Mesendoderm (in vitro differentiated cells): ENCODE results near the gene ABHD6. TPM values are rescaled to one million over a fixed set of nuclear protein-coding genes. Genes with fewer than 3 reads are reported as not detected.

Source experiments
- DNase-seq: peaks from one replicate; pipeline ENCODE4 v3.0.0; 2013
- H2AK5ac ChIP-seq: 2 replicates; pipeline ENCODE4 v1.6.1; 2013; ENCODE audit warnings: low read length, inconsistent platforms
- H2BK120ac ChIP-seq: 2 replicates; pipeline ENCODE4 v1.6.1; 2013; ENCODE audit warnings: low read depth, mild to moderate bottlenecking, low read length, moderate library complexity, mixed read lengths
- H2BK15ac ChIP-seq: replicated peaks from 2 replicates; pipeline ENCODE4 v1.6.1; 2013; ENCODE audit warnings: low read depth, mild to moderate bottlenecking, moderate library complexity
- H2BK5ac ChIP-seq: 2 replicates; pipeline ENCODE4 v1.6.1; 2013; ENCODE audit warnings: low read length, inconsistent platforms
- H3K18ac ChIP-seq: 2 replicates; pipeline ENCODE4 v1.6.1; 2013; ENCODE audit warnings: mild to moderate bottlenecking, low read length, mixed read lengths
- H3K23ac ChIP-seq: one replicate; pipeline ENCODE4 v1.6.1; 2013; ENCODE audit warnings: low read length
- H3K27ac ChIP-seq: 2 replicates; pipeline ENCODE4 v1.5.1; 2013; ENCODE audit warnings: low read depth, mild to moderate bottlenecking, inconsistent platforms, low read length, moderate library complexity
- H3K27me3 ChIP-seq: 2 replicates; pipeline ENCODE4 v1.6.1; 2013; ENCODE audit warnings: low read length, control low read depth, mild to moderate bottlenecking, inconsistent platforms; ENCODE audit not compliant: insufficient read depth, poor library complexity
- H3K36me3 ChIP-seq: 2 replicates; pipeline ENCODE4 v1.6.1; 2013; ENCODE audit warnings: low read length, inconsistent platforms; ENCODE audit not compliant: control insufficient read depth, insufficient read depth
- H3K4ac ChIP-seq: one replicate; pipeline ENCODE4 v1.6.1; 2013; ENCODE audit warnings: low read depth, mild to moderate bottlenecking, low read length, moderate library complexity
- H3K4me1 ChIP-seq: 2 replicates; pipeline ENCODE4 v1.6.1; 2013; ENCODE audit warnings: low read depth, low read length, inconsistent platforms; ENCODE audit not compliant: control insufficient read depth
- H3K4me2 ChIP-seq: 2 replicates; pipeline ENCODE4 v1.6.1; 2013; ENCODE audit warnings: low read length
- H3K4me3 ChIP-seq: 2 replicates; pipeline ENCODE4 v1.5.1; 2013; ENCODE audit warnings: mild to moderate bottlenecking, low read length
- H3K56ac ChIP-seq: one replicate; pipeline ENCODE4 v1.6.1; 2013; ENCODE audit warnings: low read length
- H3K79me1 ChIP-seq: 2 replicates; pipeline ENCODE4 v1.6.1; 2013; ENCODE audit warnings: low read length, inconsistent platforms
- H3K79me2 ChIP-seq: 2 replicates; pipeline ENCODE4 v1.6.1; 2013; ENCODE audit warnings: mild to moderate bottlenecking, low read length; ENCODE audit not compliant: control insufficient read depth, insufficient read depth
- H3K9ac ChIP-seq: 2 replicates; pipeline ENCODE4 v1.6.1; 2013; ENCODE audit warnings: low read length, inconsistent platforms
- H4K5ac ChIP-seq: one replicate; pipeline ENCODE4 v1.6.1; 2013; ENCODE audit warnings: low read length
- H4K8ac ChIP-seq: one replicate; pipeline ENCODE4 v1.6.1; 2013; ENCODE audit warnings: low read depth, mild to moderate bottlenecking, control low read depth, low read length, moderate library complexity
- WGBS: extraction: QIAGEN DNeasy Blood & Tissue Kit; methylation state at CpG from one replicate; pipeline ENCODE4 v1.1.7; 2013; ENCODE audit warnings: low lambda C conversion rate, missing lambda C conversion rate; ENCODE audit not compliant: insufficient coverage; ENCODE audit errors: extremely low coverage; 5-methylcytosine and 5-hydroxymethylcytosine counted together
- small RNA-seq: library from polyadenylated mRNA; stranded (forward); fragments of <200 nt; extraction: miRNeasy Mini kit (QIAGEN cat#:217004); gene quantifications from one replicate; pipeline ENCODE3, GENCODE V24; 2013; ENCODE audit not compliant: insufficient read depth

The ABHD6 gene

GRCh38 chr3:58342676-58343075 is 105.1 kb downstream of the ABHD6 start:
- no peak overlapping the region for H3K4me3 ChIP-seq
- WGBS, result no CpG with 5 or more reads among the region's 5 CpGs
- H3K27me3 ChIP-seq, result no peaks in the 10 kb centered on the region
- H3K4me1 ChIP-seq, result no peaks in the 10 kb centered on the region
- no peak overlapping the region for H3K56ac ChIP-seq
- H3K36me3 ChIP-seq, result no peaks in the 10 kb centered on the region
- H3K9ac ChIP-seq, result no peak overlapping the region
- H3K4ac ChIP-seq, result no peak overlapping the region
- no peak overlapping the region for H4K8ac ChIP-seq
- H2BK5ac ChIP-seq, result no peak overlapping the region
- no peaks in the 10 kb centered on the region for H3K79me2 ChIP-seq
- no peak overlapping the region for H2AK5ac ChIP-seq
- H3K18ac ChIP-seq, result no peak overlapping the region
- no peak overlapping the region for H3K23ac ChIP-seq
- H3K27ac ChIP-seq, result no peak overlapping the region
- H3K79me1 ChIP-seq, result no peaks in the 10 kb centered on the region
- DNase-seq, result no peak
- no peak overlapping the region for H3K4me2 ChIP-seq
- no peak overlapping the region for H2BK15ac ChIP-seq
- H2BK120ac ChIP-seq, result no peak overlapping the region
- no peak overlapping the region for H4K5ac ChIP-seq

Small RNAs within 50 kb of the gene (small RNA-seq; reads per million reads assigned to genes)
- not detected for gene AC098479.1
